Kidney epithelial cell (primary cell): ENCODE results near the gene L3MBTL2. TPM values are rescaled to one million over a fixed set of nuclear protein-coding genes. Genes with fewer than 3 reads are reported as not detected.
"Not testable (repeated sequence)": the region's sequence is repeated elsewhere in the genome, so short reads cannot be mapped to it uniquely, and the experiment has no call there.

Experiments
- DNase-seq: peaks from one replicate; pipeline ENCODE4 v3.0.0-alpha.2; 2010; ENCODE audit warnings: low read depth
- H3K27me3 ChIP-seq: 2 replicates; pipeline ENCODE4 v1.6.0; 2011; ENCODE audit warnings: low read length; ENCODE audit not compliant: control insufficient read depth, insufficient read depth
- H3K36me3 ChIP-seq: 2 replicates; pipeline ENCODE4 v1.5.1; 2011; ENCODE audit warnings: low read length; ENCODE audit not compliant: control insufficient read depth, insufficient read depth
- H3K4me3 ChIP-seq: 2 replicates; pipeline ENCODE4 v1.5.1; 2011; ENCODE audit warnings: low read depth, mild to moderate bottlenecking, control low read depth, low read length
- CTCF ChIP-seq: IDR thresholded peaks from 2 replicates; pipeline ENCODE4 v1.5.1; 2011; ENCODE audit warnings: mild to moderate bottlenecking, moderate library complexity, low read length, control low read depth, inconsistent platforms; ENCODE audit not compliant: insufficient read depth, poor library complexity, severe bottlenecking
- total RNA-seq: library from RNA; depleted of rRNA; stranded (reverse); fragments of >200 nt; gene quantifications from 2 replicates; pipeline ENCODE4 v1.2.3, GENCODE V29; 2015

The L3MBTL2 gene
- total RNA-seq, 1 donor from 2014 or later: 28.5 TPM

- H3K36me3 ChIP-seq: peaks cover 7% of the 10 kb centered on the region
- no peak overlapping the region for H3K4me3 ChIP-seq
- no peak for TF ChIP-seq CTCF
- no peak for DNase-seq
- H3K27me3 ChIP-seq: no peaks in the 10 kb centered on the region
Measured at GRCh38 chr22:41177622-41178424, 27.3 kb upstream of the L3MBTL2 start.

GRCh38 chr22:41178425-41178975, 26.6 kb upstream of the L3MBTL2 start:
- Histone ChIP-seq H3K27me3 (no peaks in the 10 kb centered on the region), H3K36me3 (peaks cover 7% of the 10 kb centered on the region), H3K4me3 (no peak overlapping the region)
- TF ChIP-seq CTCF: no peak
- DNase-seq: no peak

- H3K27me3 ChIP-seq, H3K4me3 ChIP-seq, H3K36me3 ChIP-seq, DNase-seq: not testable (repeated sequence)
Measured at GRCh38 chr22:41180362-41180761, 24.8 kb upstream of the L3MBTL2 start.

GRCh38 chr22:41180926-41181325, 24.2 kb upstream of the L3MBTL2 start:
- no peak for TF ChIP-seq CTCF
- H3K27me3 ChIP-seq: no peaks in the 10 kb centered on the region
- no peak for DNase-seq
- no peak overlapping the region for H3K4me3 ChIP-seq
- peaks cover 7% of the 10 kb centered on the region for H3K36me3 ChIP-seq

- Histone ChIP-seq H3K4me3 (no peak overlapping the region), H3K27me3 (no peaks in the 10 kb centered on the region)
- DNase-seq: no peak
Measured at GRCh38 chr22:41181349-41182241, 23.5 kb upstream of the L3MBTL2 start.

More at GRCh38 chr22:41181349-41182241, 23.5 kb upstream of the L3MBTL2 start:
- TF ChIP-seq CTCF: no peak
- peaks cover 7% of the 10 kb centered on the region for H3K36me3 ChIP-seq
